HG03575 (cell line): ENCODE data around the gene CAPN10.

Source experiments
- ATAC-seq: cut with Tn5 transposase; IDR thresholded peaks from one replicate; pipeline ENCODE4 v1.9.1; 2021; ENCODE audit not compliant: unreplicated experiment, insufficient number of reproducible peaks, low FRiP score; ENCODE audit errors: extremely low read depth

Gene CAPN10

DNA sequence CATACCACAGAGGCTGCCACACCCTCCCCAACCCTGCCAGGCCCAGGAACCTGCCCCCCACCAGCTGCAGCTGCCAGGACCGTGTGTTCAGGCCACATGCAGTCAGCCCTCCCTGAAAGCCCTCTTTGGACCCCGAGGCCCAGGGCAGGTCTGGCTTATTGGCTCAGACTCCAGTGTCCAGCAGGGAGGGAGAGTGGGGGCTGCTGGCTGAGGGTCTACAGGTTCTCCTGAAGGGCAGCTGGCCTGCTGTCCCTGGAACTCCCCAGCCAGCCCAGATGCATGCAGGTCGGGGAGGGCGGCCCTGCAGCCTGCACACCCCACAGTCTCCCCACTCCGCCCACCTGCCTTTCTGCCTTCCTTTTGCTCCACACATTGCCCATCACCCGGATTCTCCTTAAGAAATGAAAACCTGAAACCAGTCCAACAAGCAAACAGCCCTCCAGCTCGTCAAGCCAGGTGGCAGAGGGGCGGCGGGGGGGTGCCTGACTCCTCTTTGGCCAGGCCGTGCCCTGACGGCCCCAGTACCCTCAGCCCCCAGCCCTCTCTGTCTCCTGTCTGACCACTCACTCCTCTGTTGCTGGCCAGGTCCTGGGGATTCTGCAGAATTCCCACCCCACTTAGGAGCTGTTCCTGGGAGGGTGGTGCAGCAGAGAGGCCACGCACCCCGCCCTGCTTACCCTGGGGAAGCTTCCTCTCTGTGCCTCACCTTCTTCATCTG, 56.7 kb downstream of the CAPN10 start:
- ATAC-seq = no peak

GRCh38 chr2:240643811-240644150, 57.2 kb downstream of the CAPN10 start:
- no peak for ATAC-seq

- ATAC-seq = no peak
Measured at GRCh38 chr2:240644171-240644651, 57.7 kb downstream of the CAPN10 start.

DNA sequence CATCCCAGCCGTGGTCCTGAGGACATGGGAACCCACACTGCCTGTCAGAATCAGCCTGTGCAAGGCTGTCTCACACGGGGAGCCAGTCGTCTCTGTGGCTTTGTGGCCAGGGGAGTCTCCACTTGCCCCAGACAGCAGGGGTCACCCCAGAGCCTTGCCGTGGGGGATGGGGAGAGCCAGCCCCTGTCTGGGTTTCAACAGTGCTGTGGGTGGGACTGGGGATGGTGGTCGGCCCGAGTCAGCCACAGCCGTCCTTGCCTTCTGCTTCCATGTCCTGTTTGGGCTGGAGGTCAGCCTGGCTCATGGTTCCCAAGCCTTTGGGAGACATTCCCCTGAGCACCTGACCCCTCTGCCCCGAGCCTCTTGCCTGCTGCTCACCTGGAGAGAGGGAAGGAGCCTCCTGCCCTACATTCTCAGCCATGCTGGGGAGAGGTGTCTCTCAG, 58.3 kb downstream of the CAPN10 start:
- no peak for ATAC-seq

DNA sequence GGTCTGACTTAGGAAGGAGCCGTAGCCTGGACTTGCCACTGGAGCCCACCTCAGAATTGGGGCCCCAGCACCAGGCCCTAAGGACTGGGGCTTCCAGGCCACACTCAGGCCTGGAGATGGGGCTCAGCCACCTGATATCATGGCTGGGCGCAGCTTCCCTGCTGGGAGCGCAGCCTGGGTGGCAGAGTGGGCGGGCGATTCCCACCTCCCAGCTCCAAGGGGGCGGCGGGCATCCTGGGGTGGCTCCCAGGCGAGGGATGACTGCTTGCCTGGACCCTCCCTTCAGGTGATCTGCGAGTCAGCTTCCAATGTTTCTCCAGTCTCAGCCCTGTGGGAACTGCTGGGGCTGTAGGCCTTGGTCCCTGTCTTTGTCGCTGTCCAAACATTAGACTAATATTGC, 58.8 kb downstream of the CAPN10 start:
- no peak for ATAC-seq

- no peak for ATAC-seq
Measured at GRCh38 chr2:240645801-240646175, 59.3 kb downstream of the CAPN10 start.

DNA sequence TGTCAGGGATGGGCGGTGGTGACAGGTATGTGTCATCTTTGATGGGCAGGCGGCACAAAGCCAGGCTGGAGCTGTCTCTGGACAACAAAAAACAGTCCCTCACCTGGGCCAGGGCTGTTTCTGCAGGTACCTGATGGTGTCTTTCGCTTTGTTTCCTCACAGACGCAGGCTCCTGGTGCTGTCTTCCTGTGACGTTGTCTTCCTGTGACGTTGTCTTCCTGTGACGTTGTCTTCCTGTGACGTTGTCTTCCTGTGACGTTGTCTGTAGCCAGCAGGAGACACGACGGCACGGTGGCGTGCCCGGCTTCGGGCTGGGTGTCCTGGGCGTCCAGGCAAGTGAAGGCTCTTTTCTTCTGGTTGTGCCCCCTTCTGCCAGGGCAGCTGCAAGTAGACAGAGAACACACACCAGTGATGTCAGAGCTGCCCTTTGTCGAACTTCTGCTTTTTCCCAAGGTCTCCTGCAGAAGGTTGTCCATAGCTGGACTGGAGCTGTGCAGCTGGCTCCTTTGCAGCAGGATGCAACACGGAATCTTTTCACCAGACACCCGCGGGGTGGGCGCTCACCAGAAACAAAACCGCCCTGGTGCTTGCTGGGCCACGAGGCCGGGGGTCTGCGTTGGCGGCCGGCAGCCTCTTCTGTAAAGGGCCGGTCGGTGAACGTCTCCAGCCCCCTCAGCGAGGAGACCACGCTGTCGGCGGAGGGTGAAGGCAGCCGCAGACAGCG, 59.8 kb downstream of the CAPN10 start:
- no peak for ATAC-seq

GRCh38 chr2:240646900-240647502, 60.5 kb downstream of the CAPN10 start:
- ATAC-seq = no peak

GRCh38 chr2:240647503-240648154, 61.1 kb downstream of the CAPN10 start:
- ATAC-seq = no peak

- ATAC-seq = no peak
Measured at GRCh38 chr2:240648155-240648649, 61.7 kb downstream of the CAPN10 start.
